CD4-positive, alpha-beta memory T cell (primary cell): ENCODE data around the gene CCR4. TPM values are rescaled to one million over a fixed set of nuclear protein-coding genes. Genes with fewer than 3 reads are reported as not detected.
"Not testable (repeated sequence)": the region's sequence is repeated elsewhere in the genome, so short reads cannot be mapped to it uniquely, and the experiment has no call there.

Source experiments
- CTCF ChIA-PET: fragments of 350-600 bp; sonication (Branson Sonifier 250); formaldehyde crosslinking; loops from one replicate; lab custom pipeline; 2021; ENCODE audit warnings: inconsistent platforms; ENCODE audit not compliant: partially characterized antibody; lab: Charles Lee
- POLR2A ChIA-PET: fragments of 350-600 bp; sonication (Branson Sonifier 250); formaldehyde crosslinking; loops from one replicate; lab custom pipeline; 2021; ENCODE audit not compliant: partially characterized antibody; lab: Charles Lee
- DNase-seq, 5 donors: peaks; one replicate each; pipeline versions ENCODE4 v3.0.0 to v3.0.0-alpha.2; 2020 to 2022; ENCODE audit warnings: mixed read lengths in 1 of 5
- H3K27ac ChIP-seq: one replicate; pipeline ENCODE4 v1.7.0; 2013; ENCODE audit warnings: low read depth, low read length
- H3K27me3 ChIP-seq: 2 replicates; pipeline ENCODE4 v1.7.0; 2013; ENCODE audit warnings: mild to moderate bottlenecking, low read length, moderate library complexity; ENCODE audit not compliant: insufficient read depth
- H3K36me3 ChIP-seq: 2 replicates; pipeline ENCODE4 v1.7.0; 2013; ENCODE audit warnings: mild to moderate bottlenecking, low read length, moderate library complexity; ENCODE audit not compliant: insufficient read depth
- H3K4me1 ChIP-seq: 2 replicates; pipeline ENCODE4 v1.7.0; 2013; ENCODE audit warnings: mild to moderate bottlenecking, low read length, moderate library complexity; ENCODE audit not compliant: insufficient read depth
- H3K4me3 ChIP-seq, 2 donors: one replicate each; pipeline ENCODE4 v1.7.0; 2013; ENCODE audit warnings: low read length in 2 of 2, mild to moderate bottlenecking in 1 of 2
- H3K9me3 ChIP-seq, 2 donors: one replicate each; pipeline ENCODE4 v1.7.0; 2013; ENCODE audit warnings: low read length in 2 of 2, control low read depth in 1 of 2; ENCODE audit not compliant: control insufficient read depth in 1 of 2
- H3K27ac Mint-ChIP-seq, 7 donors: one replicate each; pipeline ENCODE4 v1.8.0; 2020 to 2021; ENCODE audit warnings: mixed read lengths in 7 of 7, mild to moderate bottlenecking in 6 of 7, inconsistent platforms in 3 of 7, moderate library complexity in 3 of 7
- H3K27me3 Mint-ChIP-seq, 2 donors: one replicate each; pipeline ENCODE4 v1.8.0; 2020 to 2021; ENCODE audit warnings: mixed read lengths in 2 of 2
- H3K36me3 Mint-ChIP-seq, 2 donors: one replicate each; pipeline ENCODE4 v1.8.0; 2020 to 2021; ENCODE audit warnings: mixed read lengths in 2 of 2, inconsistent platforms in 1 of 2, mild to moderate bottlenecking in 1 of 2
- H3K4me1 Mint-ChIP-seq, 4 donors: one replicate each; pipeline ENCODE4 v1.8.0; 2020 to 2021; ENCODE audit warnings: mixed read lengths in 4 of 4, mild to moderate bottlenecking in 1 of 4
- H3K4me3 Mint-ChIP-seq, 8 donors: one replicate each; pipeline ENCODE4 v1.8.0; 2020 to 2021; ENCODE audit warnings: mixed read lengths in 8 of 8, mild to moderate bottlenecking in 7 of 8, moderate library complexity in 6 of 8, inconsistent platforms in 3 of 8
- H3K9me3 Mint-ChIP-seq, 8 donors: one replicate each; pipeline ENCODE4 v1.8.0; 2020 to 2021; ENCODE audit warnings: mixed read lengths in 8 of 8, mild to moderate bottlenecking in 5 of 8, inconsistent platforms in 3 of 8, moderate library complexity in 1 of 8
- intact Hi-C: fragments of 100-400 bp; cut with micrococcal nuclease; formaldehyde crosslinking; loops from one replicate; pipeline ENCODE4 v1.15.1; 2023
- polyA plus RNA-seq, 2 donors: library from polyadenylated mRNA; unstranded; fragments of 300-500 nt; fragmentation: Illumina TruSeq; gene quantifications; one replicate each; pipeline ENCODE4 v1.2.3, GENCODE V29; 2021
- total RNA-seq, 2 experiments: library from RNA; stranded (reverse); gene quantifications; one replicate each; pipeline ENCODE4 v1.2.3, GENCODE V29; 2021

The CCR4 gene
- total and polyA plus RNA-seq, 4 experiments from 2014 or later = 9.9 to 101 (median 67.2) TPM

DNA sequence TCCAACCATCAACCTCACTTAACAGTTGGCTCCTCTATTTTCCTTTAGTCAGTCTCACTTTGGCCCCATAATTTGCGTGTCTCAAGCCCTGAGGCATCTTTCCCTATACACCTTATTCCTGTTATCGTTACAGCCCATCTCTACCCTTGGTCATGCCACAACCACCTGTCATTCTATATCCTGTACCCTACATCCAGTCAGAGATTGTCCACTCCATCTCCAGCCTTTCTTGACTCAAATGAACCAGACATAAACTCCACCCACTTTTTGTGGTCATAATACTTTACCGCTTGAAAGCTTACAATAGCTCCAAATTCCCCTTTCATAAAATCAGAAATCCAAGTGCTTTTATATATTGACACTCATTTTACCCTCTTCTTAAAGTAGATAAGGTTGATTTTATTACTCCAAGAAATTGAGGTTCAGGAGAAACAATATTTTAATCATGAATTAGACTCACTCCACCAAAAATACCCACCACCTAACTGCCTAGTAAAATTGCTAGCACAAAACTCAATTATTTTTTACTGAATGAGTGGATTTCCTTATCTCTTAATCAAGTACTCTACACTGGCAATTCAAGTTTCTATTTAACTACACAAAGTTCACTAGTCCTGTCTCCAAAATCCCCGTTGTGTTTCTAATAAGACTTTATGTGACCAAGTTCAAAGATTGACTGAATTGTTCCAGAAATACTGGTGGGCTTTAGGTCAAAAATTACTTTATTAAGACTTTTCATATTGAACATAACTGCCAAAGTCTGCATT, 9.1 kb downstream of the CCR4 start:
- H3K4me1 Mint-ChIP-seq = peaks cover 35 to 66% (median 56%) of the 10 kb centered on the region in 4 donors
- H3K27me3 ChIP-seq = no peaks in the 10 kb centered on the region
- H3K9me3 ChIP-seq = no peaks in the 10 kb centered on the region
- H3K4me1 ChIP-seq = peaks cover 71% of the 10 kb centered on the region
- peaks cover 2 to 17% (median 11%) of the 10 kb centered on the region in 8 donors for H3K9me3 Mint-ChIP-seq
- ChIA-PET CTCF (interaction anchor here (0.8 to 2.2 kb wide), 5 partner anchors 13 to 110 kb away, joined by 3 to 11 read pairs (median 3); no protein-coding TSS in a partner anchor), POLR2A (interaction anchor here (0.6 to 4.8 kb wide), 11 partner anchors 11 to 102 kb away, joined by 3 to 38 read pairs (median 6); no protein-coding TSS in a partner anchor)
- peaks cover 16 to 28% of the 10 kb centered on the region in 2 donors for H3K36me3 Mint-ChIP-seq
- peak overlapping the region in 7 of 8 donors; percentile 18 to 75 (median 64) for H3K4me3 Mint-ChIP-seq
- H3K36me3 ChIP-seq = no peaks in the 10 kb centered on the region
- peak overlapping the region; percentile 31 for H3K27ac ChIP-seq
- H3K27ac Mint-ChIP-seq = peak overlapping the region; percentile 63 to 99 (median 92)
- intact Hi-C loops = loop anchor here (1.0 kb wide), 1 partner anchor 8 kb away; no protein-coding TSS in a partner anchor
- DNase-seq = peak; percentile 45 to 66 (median 55)
- no peaks in the 10 kb centered on the region for H3K27me3 Mint-ChIP-seq
- H3K4me3 ChIP-seq = no peak overlapping the region

DNA sequence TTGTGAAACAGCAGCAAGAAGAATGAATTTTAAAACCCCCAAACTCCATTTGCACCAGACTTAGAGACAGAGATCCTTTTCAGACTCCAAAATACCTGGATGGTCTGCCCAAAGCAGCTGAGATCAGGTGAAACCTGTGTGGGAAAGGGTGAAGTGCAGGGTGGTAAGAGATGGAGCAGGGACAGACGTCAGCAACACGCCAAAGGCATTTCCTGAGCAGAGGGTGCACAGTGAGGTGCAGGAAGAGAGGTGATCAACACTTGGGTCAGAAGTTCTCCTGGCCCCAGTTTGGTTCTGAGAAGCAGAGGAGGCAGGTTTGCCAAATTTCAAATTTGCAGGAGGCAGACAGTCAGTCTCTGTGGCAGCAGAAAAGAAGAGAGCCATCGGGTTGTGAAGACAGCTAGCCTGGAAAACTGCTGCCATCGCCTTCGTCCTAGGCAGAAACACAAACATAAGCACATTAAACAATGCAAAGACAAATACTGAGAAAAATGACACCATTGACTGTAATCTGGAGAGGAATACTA, 9.8 kb downstream of the CCR4 start:
- POLR2A ChIA-PET = interaction anchor here (0.6 to 4.8 kb wide), 14 partner anchors 9 to 102 kb away, joined by 3 to 38 read pairs (median 6); no protein-coding TSS in a partner anchor
- Histone ChIP-seq H3K4me3 (no peak overlapping the region), H3K27me3 (no peaks in the 10 kb centered on the region), H3K9me3 (no peaks in the 10 kb centered on the region), H3K36me3 (no peaks in the 10 kb centered on the region), H3K4me1 (peaks cover 70% of the 10 kb centered on the region), H3K27ac (peak overlapping the region; percentile 31)
- Mint-ChIP-seq H3K4me3 (peak overlapping the region in 7 of 8 donors; percentile 18 to 75 (median 64)), H3K36me3 (peaks cover 16 to 29% of the 10 kb centered on the region in 2 donors), H3K27me3 (no peaks in the 10 kb centered on the region), H3K9me3 (peaks cover 2 to 21% (median 12%) of the 10 kb centered on the region in 8 donors), H3K27ac (peak overlapping the region; percentile 63 to 99 (median 92)), H3K4me1 (peaks cover 35 to 65% (median 55%) of the 10 kb centered on the region in 4 donors)
- intact Hi-C loops = no loop called here
- CTCF ChIA-PET = interaction anchor here (1.0 to 2.8 kb wide), 9 partner anchors 8 to 113 kb away, joined by 3 to 19 read pairs (median 4); no protein-coding TSS in a partner anchor
- DNase-seq = peak; percentile 55 to 73 (median 64)

DNA sequence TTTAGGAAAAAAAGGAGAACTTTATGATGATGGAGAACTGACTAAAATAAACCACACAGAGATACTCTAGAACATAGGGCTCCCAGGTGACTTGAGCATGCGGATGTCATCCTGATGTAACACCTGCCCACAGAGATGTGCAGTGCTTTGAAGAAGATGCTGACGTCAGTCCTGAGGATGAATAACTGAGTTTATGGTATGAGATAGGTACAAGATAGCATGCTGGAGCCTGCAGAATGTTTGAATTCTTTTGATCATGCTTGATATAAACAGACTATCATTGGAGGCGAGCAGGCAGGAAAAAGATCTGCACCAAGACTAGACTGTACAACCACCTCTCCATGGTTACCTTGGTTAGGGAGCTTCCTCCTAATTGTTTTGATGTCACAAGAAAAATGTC, 12.4 kb downstream of the CCR4 start:
- peak; percentile 75 to 91 (median 81) for DNase-seq
- Mint-ChIP-seq H3K4me3 (peak overlapping the region in 5 of 8 donors; percentile 22 to 75 (median 63)), H3K27ac (peak overlapping the region; percentile 89 to 100 (median 99)), H3K4me1 (peaks cover 36 to 50% (median 47%) of the 10 kb centered on the region in 4 donors), H3K36me3 (peaks cover 13 to 29% of the 10 kb centered on the region in 2 donors), H3K27me3 (no peaks in the 10 kb centered on the region), H3K9me3 (peaks cover 2 to 27% (median 18%) of the 10 kb centered on the region in 8 donors)
- ChIA-PET POLR2A (interaction anchor here (0.7 to 4.2 kb wide), 6 partner anchors 10 to 150 kb away, joined by 3 to 38 read pairs (median 5); no protein-coding TSS in a partner anchor), CTCF (interaction anchor here (1.2 to 2.8 kb wide), 2 partner anchors 41 to 111 kb away, joined by 3 to 19 read pairs; no protein-coding TSS in a partner anchor)
- no peaks in the 10 kb centered on the region for H3K9me3 ChIP-seq
- peak overlapping the region; percentile 48 for H3K27ac ChIP-seq
- no peaks in the 10 kb centered on the region for H3K27me3 ChIP-seq
- H3K4me3 ChIP-seq = no peak overlapping the region
- no peaks in the 10 kb centered on the region for H3K36me3 ChIP-seq
- intact Hi-C loops = loop anchor here (2.0 kb wide), 1 partner anchor 13 kb away; the partner anchor contains the start of gene CCR4
- H3K4me1 ChIP-seq = peaks cover 47% of the 10 kb centered on the region

DNA sequence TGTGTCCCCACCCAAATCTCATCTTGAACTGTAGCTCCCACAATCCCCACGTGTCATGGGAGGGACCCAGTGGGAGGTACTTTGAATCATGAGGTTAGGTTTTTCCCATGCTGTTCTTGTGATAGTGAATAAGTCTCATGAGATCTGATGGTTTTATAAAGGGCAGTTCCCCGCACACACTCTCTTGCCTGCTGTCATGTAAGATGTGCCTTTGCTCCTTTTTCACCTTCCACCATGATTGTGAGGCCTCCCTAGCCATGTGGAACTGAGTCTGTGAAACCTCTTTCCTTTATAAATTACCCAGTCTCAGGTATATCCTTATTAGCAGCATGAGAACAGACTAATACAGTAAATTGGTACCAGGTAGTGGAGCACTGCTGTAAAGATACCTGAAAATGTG, 13.3 kb downstream of the CCR4 start:
- H3K27me3 Mint-ChIP-seq, DNase-seq, H3K9me3 ChIP-seq, H3K4me3 Mint-ChIP-seq, H3K4me3 ChIP-seq, H3K27me3 ChIP-seq, H3K36me3 ChIP-seq, H3K27ac ChIP-seq, CTCF ChIA-PET: not testable (repeated sequence)
- H3K9me3 Mint-ChIP-seq = peaks cover 2 to 27% (median 18%) of the 10 kb centered on the region in 8 donors
- H3K27ac Mint-ChIP-seq = peak overlapping the region; percentile 89 to 100 (median 99)
- H3K4me1 Mint-ChIP-seq = peaks cover 29 to 42% (median 40%) of the 10 kb centered on the region in 4 donors
- intact Hi-C loops = loop anchor here (2.0 kb wide), 1 partner anchor 14 kb away; the partner anchor contains the start of gene CCR4
- POLR2A ChIA-PET = interaction anchor here (2.1 kb wide), 1 partner anchor 43 kb away, joined by 5 read pairs; no protein-coding TSS in a partner anchor
- H3K4me1 ChIP-seq = peaks cover 38% of the 10 kb centered on the region
- H3K36me3 Mint-ChIP-seq = peaks cover 13 to 25% of the 10 kb centered on the region in 2 donors

DNA sequence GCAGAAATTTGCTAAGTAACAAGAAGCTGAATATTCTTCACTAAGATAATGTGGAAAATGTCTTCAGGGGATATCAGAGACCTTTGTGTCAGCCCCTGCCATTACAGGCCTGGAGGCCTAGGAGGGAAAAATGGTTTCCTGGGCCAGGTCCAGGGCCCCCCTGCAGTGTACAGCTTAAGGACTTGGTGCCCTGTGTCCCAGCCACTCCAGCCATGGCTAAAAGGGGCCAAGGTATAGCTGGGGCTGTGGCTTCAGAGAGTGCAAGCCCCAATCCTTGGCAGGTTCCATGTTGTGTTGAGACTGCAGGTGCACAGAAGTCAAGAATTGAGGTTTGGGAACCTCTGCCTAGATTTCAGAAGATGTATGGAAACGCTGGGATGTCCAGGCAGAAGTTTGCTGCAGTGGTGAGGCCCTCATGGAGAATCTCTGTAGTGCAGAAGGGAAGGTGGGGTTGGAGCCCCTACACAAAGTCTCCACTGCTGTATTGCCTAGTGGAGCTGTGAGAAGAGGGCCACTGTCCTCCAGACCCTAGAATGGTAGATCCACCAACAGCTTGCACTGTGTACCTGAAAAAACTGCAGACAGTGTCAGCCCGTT, 14.3 kb downstream of the CCR4 start:
- H3K27ac Mint-ChIP-seq = peak overlapping the region in 5 of 7 donors; percentile 94 to 100 (median 99)
- POLR2A ChIA-PET = interaction anchor here (2.1 kb wide), 1 partner anchor 42 kb away, joined by 5 read pairs; no protein-coding TSS in a partner anchor
- H3K27me3 Mint-ChIP-seq, H3K27ac ChIP-seq, H3K4me3 Mint-ChIP-seq, H3K4me3 ChIP-seq, DNase-seq, H3K9me3 ChIP-seq, H3K27me3 ChIP-seq, H3K36me3 ChIP-seq, CTCF ChIA-PET: not testable (repeated sequence)
- peaks cover 13 to 21% of the 10 kb centered on the region in 2 donors for H3K36me3 Mint-ChIP-seq
- H3K4me1 Mint-ChIP-seq = peaks cover 22 to 33% (median 31%) of the 10 kb centered on the region in 4 donors
- intact Hi-C loops = loop anchor here (2.0 kb wide), 1 partner anchor 15 kb away; the partner anchor contains the start of gene CCR4
- H3K9me3 Mint-ChIP-seq = peaks cover 2 to 27% (median 18%) of the 10 kb centered on the region in 8 donors
- peaks cover 29% of the 10 kb centered on the region for H3K4me1 ChIP-seq

DNA sequence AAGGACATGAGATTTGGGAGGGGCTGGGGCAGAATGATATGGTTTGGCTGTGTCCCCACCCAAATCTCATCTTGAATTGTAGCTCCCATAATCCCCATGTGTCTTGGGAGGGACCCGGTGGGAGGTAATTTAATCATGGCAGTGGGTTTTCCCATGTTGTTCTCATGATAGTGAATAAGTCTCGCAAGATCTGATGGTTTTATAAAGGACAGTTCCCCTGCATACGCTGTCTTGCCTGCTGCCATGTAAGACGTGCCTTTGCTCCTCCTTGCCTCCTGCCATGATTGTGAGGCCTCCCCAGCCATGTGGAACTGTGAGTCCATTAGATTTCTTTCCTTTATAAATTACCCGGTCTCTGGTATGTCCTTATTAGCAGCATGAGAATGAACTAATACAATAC, 15.2 kb downstream of the CCR4 start:
- POLR2A ChIA-PET, intact Hi-C loops, H3K27ac ChIP-seq, H3K4me3 ChIP-seq, H3K4me3 Mint-ChIP-seq, H3K9me3 ChIP-seq, H3K27me3 ChIP-seq, H3K36me3 ChIP-seq, H3K27me3 Mint-ChIP-seq, DNase-seq: not testable (repeated sequence)
- CTCF ChIA-PET = interaction anchor here (2.5 kb wide), 1 partner anchor 13 kb away, joined by 8 read pairs; no protein-coding TSS in a partner anchor
- H3K4me1 Mint-ChIP-seq = peaks cover 13 to 26% (median 22%) of the 10 kb centered on the region in 4 donors
- peak overlapping the region in 2 of 7 donors; percentile 73 to 84 for H3K27ac Mint-ChIP-seq
- peaks cover 2 to 27% (median 18%) of the 10 kb centered on the region in 8 donors for H3K9me3 Mint-ChIP-seq
- peaks cover 13 to 21% of the 10 kb centered on the region in 2 donors for H3K36me3 Mint-ChIP-seq
- H3K4me1 ChIP-seq = peaks cover 20% of the 10 kb centered on the region
